HG02943 (cell line): ENCODE data around the gene MACF1.

Experiments used
- ATAC-seq: cut with Tn5 transposase; IDR thresholded peaks from one replicate; pipeline ENCODE4 v1.9.1; 2021; ENCODE audit warnings: mild to moderate bottlenecking, low read depth, moderate library complexity; ENCODE audit not compliant: unreplicated experiment

MACF1 gene

DNA sequence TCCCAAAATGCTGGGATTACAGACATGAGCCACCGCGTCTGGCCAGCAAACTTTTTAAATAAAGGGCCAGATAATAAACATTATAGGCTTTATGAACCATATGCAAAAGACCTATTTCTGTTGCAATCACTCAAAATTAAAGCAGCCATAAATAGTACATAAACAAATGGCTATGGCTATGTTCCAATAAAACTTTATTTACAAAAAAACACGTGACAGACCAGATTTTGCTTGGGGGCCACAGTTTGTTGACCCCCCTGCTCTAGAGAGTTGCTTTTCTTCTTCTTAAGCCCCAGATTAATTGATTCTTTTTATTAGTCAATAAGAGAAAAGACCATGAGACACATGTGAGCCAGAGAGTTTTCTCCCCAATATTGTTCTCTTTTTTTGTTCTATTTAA, 138.3 kb downstream of the MACF1 start:
- ATAC-seq, result no peak

DNA sequence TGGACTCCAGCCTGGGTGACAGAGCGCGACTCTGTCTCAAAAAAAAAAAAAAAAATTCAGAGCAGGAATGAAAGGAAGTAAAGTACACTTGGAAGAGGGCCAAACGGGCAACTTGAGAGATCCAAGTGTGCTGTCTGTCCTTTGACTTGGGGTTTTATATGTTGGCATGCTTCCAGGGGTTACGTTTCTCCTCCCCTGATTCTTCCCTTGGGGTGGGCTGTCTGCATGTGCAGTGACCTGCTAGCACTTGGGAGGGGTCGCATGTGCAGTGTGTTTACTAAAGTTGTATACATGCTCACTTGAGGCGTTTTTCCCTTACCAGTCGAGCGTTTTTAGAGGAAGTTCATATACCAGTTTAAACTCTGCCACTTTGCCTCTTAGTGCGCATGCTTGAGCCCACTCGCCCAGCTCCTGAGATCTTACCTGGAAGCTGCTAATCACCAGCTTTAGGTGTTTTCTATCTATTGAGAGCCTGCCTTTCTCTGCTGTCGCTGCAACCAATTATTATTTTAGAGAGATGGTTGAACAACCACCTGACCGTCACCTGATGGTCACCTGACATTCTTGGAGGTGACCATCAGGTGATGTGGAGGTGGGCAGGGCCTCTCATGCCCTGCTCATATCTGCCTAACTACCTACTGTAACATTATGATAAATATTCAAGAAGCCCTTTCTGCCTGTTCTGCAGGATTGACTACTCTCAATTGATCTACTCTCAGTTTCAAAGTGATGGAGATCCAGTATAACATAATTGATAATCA, 140.1 kb downstream of the MACF1 start:
- ATAC-seq, result no peak

DNA sequence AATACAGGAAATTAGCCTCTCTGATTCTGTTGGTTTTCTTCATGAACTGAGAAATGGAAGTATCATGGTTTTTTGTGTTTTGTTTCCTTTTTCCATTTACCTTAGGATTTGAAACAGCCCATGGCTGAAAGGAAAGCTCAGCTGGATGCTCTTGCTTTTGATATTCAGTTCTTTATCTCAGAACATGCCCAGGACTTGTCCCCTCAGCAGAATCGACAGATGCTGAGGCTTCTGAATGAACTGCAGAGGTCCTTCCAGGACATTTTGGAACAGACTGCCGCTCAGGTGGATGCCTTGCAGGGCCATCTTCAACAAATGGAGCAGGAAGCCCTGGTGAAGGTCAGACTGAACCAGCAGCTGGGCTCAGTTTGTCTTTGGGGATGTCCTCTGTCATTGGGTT, 142.4 kb downstream of the MACF1 start:
- no peak for ATAC-seq

DNA sequence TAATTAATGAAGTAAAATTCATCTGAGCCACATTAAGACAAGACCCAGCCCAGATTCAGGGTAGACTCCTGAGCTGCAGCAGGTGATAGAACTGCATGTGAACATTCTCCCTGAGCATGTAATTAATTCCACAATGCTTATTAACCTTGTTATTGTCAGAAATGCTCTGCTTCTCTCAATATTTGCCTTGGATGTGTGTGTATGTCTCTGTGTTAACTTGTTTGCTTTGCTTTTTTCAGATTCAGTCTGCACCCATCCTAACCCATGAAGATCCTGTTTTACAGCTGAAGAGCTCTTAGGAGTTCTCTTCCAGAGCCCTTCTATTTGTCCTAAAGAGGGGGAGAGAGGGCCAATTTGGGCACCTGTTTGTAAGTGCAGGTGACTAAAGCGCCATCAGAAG, 143.8 kb downstream of the MACF1 start:
- no peak for ATAC-seq

DNA sequence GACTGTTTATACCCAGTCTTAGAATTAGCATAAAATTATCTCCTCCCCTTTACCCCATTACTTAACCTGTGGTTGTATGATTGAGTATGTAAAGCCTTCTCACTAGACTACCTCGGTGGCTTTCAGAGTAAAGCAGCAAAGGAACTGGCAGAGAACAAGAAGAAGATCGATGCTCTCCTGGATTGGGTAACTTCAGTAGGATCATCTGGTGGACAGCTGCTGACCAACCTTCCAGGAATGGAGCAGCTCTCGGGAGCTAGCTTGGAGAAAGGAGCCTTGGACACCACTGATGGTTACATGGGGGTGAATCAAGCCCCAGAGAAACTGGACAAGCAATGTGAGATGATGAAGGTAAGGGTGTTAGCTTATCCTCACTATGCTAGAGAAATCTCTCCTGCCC, 148.4 kb downstream of the MACF1 start:
- ATAC-seq, result no peak

DNA sequence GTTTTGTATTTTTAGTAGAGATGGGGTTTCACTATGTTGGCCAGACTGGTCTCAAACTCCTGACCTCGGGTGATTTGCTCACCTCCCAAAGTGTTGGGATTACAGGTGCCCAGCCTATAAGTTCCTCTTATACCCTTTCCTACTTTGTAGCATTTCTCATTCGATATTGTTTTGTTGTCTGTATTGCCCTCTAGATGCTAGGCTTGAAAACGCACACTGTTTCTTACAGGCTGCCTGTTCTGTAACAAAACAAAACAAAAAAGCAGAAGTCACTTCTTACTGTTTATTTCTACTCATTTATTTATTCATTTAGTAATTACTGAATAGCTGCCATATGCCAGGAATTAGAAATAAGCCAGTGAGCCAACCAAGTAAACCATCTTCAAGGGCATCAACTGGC, 150.1 kb downstream of the MACF1 start:
- ATAC-seq, result no peak

DNA sequence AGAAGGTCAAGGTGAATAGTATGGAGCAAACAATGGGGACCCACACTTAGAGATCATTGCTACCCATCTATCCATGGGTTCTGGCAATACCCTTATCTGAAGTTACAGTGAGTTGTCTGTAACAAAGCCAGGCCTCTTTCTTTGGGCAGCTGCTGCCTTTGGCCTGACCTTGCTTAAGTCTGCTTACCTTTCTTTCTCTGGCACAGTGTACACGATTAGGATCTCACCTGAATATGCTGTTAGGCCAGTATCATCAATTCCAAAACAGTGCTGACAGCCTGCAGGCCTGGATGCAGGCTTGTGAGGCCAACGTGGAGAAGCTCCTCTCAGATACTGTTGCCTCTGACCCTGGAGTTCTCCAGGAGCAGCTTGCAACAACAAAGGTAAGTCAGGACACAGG, 154.0 kb downstream of the MACF1 start:
- no peak for ATAC-seq

DNA sequence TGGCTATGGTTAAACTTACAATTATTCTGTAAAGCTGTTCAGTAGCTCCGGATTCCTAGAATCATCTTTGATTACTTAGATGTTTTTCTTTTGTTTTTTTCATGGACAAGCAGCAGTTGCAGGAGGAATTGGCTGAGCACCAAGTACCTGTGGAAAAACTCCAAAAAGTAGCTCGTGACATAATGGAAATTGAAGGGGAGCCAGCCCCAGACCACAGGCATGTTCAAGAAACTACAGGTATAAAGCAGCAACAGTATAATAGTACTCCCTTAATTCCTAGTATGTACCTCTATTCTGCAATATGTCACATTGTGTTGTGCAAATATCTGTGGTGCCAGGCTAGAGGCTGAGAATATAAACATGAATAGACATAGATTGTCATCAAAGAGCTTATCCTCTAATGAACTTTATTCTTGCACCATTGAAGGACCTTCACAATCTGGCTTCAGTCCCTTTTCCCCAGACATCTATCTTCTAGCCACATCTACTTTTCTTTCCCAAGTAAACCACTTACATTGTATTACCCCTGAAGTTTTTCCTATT, 154.6 kb downstream of the MACF1 start:
- no peak for ATAC-seq

DNA sequence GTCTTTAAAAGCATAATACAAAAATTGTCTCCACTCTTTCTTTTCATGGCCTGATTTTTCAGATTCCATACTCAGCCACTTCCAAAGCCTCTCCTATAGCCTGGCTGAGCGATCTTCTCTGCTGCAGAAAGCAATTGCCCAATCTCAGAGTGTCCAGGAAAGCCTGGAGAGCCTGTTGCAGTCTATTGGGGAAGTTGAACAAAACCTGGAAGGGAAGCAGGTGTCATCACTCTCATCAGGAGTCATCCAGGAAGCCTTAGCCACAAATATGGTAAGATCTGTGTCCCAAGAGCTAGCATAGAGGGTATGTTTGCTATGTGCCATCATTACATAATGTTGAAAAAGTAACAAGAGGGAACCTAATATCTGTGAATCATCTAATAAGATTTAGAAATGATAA, 156.2 kb downstream of the MACF1 start:
- ATAC-seq, result no peak

DNA sequence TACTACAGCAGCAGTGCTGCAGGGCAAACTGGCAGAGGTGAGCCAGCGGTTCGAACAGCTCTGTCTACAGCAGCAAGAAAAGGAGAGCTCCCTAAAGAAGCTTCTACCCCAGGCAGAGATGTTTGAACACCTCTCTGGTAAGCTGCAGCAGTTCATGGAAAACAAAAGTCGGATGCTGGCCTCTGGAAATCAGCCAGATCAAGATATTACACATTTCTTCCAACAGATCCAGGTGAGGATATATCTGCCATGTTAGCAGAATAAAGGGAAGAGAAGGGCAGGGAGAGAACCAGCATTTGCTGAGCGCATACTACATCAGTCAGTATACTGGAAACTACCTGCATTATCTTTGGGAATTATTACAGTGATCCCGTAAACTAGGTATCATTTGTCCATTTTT, 157.0 kb downstream of the MACF1 start:
- ATAC-seq, result no peak

DNA sequence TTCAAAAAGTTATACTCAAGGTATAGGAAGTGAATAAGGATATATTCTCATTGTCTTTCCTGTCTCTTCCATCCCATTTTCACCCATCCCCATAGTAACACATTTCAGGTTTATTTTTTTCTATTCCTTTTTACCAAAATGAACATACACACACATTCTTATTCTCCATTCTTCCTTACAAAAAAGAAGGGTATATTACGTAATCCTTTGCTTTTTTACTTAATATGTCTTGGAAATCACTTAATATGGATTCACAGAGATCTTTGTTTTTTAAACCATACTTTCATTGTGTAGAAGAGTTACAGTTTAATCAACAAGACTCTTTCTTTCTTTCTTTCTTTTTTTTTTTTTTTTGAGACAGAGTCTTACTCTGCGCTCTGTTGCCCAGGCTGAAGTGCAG, 158.8 kb downstream of the MACF1 start:
- no peak for ATAC-seq

DNA sequence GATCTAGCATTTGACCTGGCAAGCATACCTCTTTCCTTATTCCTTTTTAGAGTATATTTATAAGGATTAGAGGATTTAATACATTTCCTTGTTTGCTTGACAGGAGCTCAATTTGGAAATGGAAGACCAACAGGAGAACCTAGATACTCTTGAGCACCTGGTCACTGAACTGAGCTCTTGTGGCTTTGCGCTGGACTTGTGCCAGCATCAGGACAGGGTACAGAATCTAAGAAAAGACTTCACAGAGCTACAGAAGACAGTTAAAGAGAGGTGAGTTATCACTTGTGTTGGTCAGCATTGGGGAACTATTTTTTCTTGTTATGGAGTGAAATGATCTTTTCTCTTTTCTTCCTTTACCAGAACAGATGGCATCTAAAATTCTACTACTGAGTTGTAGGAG, 163.6 kb downstream of the MACF1 start:
- no peak for ATAC-seq

DNA sequence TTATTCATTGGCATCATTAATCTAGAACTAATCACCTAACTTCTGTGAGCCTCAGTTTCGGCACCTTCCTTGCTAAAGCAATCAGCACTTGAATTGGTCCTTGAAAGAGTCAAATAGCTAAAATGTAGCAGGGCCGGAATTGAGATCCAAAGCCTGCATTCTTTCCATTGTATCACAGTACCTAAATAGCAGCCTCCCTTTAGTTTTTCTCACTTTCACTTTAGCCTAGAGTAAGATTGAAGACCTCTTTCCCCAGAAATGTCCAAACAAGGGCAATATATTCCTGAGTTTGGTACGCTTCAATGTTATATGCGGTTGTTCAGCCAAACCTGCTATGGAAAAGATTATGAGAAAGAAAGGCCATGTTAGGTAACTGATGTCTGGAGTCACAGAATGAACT, 165.1 kb downstream of the MACF1 start:
- no peak for ATAC-seq

DNA sequence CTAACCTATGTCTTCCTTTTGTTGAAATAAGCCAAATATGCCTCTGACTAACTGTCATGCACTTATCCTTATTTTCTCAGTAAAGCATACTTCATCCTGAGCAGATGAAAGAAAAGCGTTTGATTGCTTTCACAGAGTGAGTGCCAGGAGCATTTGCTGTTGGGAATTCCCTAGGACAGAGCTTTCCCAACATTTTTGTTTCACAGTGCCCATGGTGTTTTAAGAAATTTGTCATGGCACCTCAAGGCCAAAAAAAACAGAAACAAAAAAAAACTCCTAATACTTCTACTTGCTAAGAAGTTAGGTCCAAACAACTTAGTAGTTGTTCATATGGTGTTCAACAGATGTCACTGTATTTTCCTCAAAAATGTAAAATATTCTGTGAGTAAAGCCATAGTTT, 166.1 kb downstream of the MACF1 start:
- ATAC-seq, result no peak

DNA sequence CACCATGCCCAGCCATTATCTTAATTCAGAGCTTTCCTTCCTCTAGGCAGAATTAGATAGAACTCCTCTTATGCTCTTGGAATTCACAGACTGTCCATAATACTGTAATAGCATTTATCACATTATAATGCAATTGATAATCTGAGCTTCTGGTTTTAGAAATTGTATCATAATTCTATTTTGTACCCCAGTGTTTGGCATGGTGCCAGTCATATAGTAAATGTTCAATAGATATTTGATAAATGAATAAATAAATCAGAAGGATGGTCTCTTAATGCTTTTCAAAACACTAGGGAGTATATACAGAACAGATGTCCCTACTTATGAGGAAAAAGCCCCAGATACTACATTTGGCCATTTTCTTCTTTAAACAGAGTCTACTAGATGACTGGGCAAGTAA, 167.6 kb downstream of the MACF1 start:
- ATAC-seq, result no peak

DNA sequence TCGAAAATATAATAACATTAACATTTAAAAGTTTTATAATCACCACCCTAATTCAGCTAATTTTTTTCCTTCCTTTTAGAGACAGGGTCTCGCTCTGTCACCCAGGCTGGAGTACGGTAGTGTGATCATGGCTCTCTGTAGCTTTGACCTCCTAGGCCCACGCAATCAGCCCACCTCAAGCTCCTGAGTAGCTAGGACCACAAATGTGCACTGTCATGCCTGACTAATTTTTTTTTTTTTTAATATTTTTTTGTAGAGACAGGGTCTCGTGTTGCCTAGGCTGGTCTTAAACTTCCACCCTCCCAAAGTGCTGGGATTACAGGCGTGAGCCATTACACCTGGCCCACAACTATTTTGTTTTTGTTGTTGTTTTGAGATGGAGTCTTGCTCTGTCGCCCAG, 172.2 kb downstream of the MACF1 start:
- no peak for ATAC-seq

DNA sequence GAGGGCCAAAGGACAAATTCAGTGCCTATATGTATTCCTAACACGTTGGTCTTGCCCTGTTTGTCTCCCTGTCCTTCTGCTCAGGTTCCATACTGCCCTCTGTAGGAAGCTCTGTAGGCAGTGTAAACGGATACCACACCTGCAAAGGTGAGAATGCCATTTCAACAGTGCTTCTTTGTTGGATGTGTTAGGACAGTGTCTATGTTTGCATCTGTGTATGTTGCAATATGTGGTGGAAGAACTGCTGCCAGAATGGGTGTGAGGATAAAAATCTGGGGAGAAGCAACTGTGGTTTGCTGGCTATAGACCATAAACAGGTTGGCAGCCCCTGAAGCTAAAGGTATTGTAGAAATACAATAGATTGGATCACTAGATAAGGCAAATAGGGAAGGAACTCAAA, 173.9 kb downstream of the MACF1 start:
- no peak for ATAC-seq

DNA sequence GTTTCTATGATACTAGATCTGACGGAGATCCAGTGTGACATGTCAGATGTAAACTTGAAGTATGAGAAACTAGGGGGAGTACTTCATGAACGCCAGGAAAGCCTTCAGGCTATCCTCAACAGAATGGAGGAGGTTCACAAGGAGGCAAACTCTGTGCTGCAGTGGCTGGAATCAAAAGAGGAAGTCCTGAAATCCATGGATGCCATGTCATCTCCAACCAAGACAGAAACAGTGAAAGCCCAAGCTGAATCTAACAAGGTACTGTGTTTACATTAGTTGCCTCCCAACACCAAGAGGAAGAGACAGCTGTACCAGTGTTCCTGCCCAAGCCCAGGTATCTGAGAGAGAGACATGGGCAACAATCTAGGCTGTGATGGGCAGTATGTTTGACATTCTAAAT, 174.7 kb downstream of the MACF1 start:
- no peak for ATAC-seq

DNA sequence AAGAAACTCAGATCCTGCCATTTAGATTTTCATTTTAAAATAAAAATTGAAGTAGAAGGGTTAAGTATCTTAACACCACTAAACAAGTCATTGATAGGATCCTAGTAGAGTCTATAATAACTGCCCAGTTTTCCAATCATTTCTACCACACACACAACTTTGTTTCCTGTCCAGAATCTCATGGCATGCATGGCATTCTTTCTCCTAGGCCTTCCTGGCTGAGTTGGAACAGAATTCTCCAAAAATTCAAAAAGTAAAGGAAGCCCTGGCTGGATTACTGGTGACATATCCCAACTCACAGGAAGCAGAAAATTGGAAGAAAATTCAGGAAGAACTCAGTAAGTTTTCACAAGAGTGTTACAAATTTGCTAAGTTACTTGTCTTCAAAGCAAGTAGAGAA, 175.5 kb downstream of the MACF1 start:
- ATAC-seq, result no peak

DNA sequence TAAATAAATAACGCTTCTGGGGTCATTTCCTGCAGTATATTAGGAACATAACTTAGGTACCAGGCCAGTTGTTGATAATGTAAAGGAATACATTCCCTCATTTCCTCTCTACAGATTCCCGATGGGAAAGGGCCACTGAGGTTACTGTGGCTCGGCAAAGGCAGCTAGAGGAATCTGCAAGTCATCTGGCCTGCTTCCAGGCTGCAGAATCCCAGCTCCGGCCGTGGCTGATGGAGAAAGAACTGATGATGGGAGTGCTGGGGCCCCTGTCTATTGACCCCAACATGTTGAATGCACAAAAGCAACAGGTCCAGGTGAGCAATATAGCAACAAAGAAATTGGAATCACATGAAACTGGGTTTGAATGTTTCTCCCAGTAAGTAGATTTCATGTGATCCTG, 177.3 kb downstream of the MACF1 start:
- no peak for ATAC-seq

DNA sequence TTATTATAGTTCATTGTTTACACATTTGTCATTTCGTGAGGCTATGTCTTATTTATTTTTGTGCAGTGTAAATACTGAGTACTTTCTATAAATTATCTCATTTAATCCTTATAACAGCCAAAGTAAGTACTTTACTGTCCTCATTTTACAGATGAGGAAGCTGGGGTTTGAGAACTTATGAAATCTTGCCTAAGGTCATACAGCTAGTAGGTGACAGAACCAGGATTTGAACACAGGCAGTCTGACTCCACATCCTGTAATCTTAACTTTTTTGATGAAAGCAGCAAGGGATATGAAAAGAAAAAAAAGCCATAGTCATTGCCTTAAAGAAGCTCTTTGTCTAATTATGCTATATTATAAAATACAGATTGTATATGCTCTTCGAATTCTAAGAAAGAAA, 179.8 kb downstream of the MACF1 start:
- ATAC-seq, result no peak

DNA sequence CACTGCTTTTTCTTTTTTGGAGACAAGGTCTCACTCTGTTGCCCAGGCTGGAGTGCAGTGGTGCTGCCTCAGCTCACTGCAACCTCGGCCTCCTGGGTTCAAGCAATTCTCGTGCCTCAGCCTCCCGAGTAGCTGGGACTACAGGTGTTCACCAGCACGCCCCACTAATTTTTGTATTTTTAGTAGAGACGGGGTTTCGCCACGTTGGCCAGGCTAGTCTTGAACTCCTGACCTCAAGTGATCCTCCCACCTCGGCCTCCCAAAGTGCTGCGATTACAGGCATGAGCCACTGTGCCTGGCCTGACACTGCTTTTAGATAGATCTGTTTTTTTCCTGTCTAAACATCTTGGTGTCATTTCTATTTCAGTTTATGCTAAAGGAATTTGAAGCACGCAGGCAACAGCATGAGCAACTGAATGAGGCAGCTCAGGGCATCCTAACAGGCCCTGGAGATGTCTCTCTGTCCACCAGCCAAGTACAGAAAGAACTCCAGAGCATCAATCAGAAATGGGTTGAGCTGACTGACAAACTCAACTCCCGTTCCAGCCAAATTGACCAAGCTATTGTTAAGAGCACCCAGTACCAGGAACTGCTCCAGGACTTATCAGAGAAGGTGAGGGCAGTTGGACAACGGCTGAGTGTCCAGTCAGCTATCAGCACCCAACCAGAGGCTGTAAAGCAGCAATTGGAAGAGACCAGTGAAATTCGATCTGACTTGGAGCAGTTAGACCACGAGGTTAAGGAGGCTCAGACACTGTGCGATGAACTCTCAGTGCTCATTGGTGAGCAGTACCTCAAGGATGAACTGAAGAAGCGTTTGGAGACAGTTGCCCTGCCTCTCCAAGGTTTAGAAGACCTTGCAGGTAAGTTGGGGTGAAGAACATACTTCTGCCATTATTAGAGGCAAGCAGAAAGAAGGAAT, 180.8 kb downstream of the MACF1 start:
- no peak for ATAC-seq
